ENCODE results near the gene ISCA2.

- TF ChIP-seq CTCF (IDR thresholded peaks at IDR 0.05; ENCODE audit: low read length): no peak
- TF ChIP-seq EZH2 (optimal IDR thresholded peaks at IDR 0.05; ENCODE audit: low read depth, low read length): no peak
- TF ChIP-seq EZH2phosphoT487 (IDR thresholded peaks at IDR 0.05; ENCODE audit: low read length): no peak
Measured at GRCh38 chr14:74528886-74529285, 35.3 kb downstream of the ISCA2 start.
